ENCODE data around the gene FAXDC2.
"Not testable (repeated sequence)": the region's sequence is repeated elsewhere in the genome, so short reads cannot be mapped to it uniquely, and the experiment has no call there.

The FAXDC2 gene

GRCh38 chr5:154830596-154830995 lies 19.8 kb downstream of the FAXDC2 start:
- no peak overlapping the region for H3K4me3 ChIP-seq (ENCODE audit: low read depth, low read length)
- no peak for DNase-seq (ENCODE audit: low read depth)
- TF ChIP-seq CTCF (IDR thresholded peaks at IDR 0.05; ENCODE audit: control insufficient read depth, extremely low read depth, insufficient read depth): no peak

- TF ChIP-seq CTCF (IDR thresholded peaks at IDR 0.05; ENCODE audit: control insufficient read depth, extremely low read depth, insufficient read depth): no peak
- DNase-seq (ENCODE audit: low read depth): no peak
- no peak overlapping the region for H3K4me3 ChIP-seq (ENCODE audit: low read depth, low read length)
These were observed 20.2 kb downstream of the FAXDC2 start for GRCh38 chr5:154830219-154830595.

- peak; percentile 52 for DNase-seq (ENCODE audit: low read depth)
- no peak for TF ChIP-seq CTCF (IDR thresholded peaks at IDR 0.05; ENCODE audit: control insufficient read depth, extremely low read depth, insufficient read depth)
- H3K4me3 ChIP-seq (ENCODE audit: low read depth, low read length): no peak overlapping the region
These were observed 20.7 kb downstream of the FAXDC2 start for GRCh38 chr5:154829589-154830218.

GRCh38 chr5:154829181-154829588 lies 21.2 kb downstream of the FAXDC2 start:
- DNase-seq (ENCODE audit: low read depth): no peak
- no peak for TF ChIP-seq CTCF (IDR thresholded peaks at IDR 0.05; ENCODE audit: control insufficient read depth, extremely low read depth, insufficient read depth)

GRCh38 chr5:154824070-154824469 lies 26.3 kb downstream of the FAXDC2 start:
- no peak overlapping the region for H3K4me3 ChIP-seq (ENCODE audit: low read depth, low read length)
- DNase-seq (ENCODE audit: low read depth): no peak
- no peak for TF ChIP-seq CTCF (IDR thresholded peaks at IDR 0.05; ENCODE audit: control insufficient read depth, extremely low read depth, insufficient read depth)

More at GRCh38 chr5:154829181-154829588, 21.2 kb downstream of the FAXDC2 start:
- H3K4me3 ChIP-seq (ENCODE audit: low read depth, low read length): no peak overlapping the region

GRCh38 chr5:154823605-154824004 lies 26.8 kb downstream of the FAXDC2 start:
- TF ChIP-seq CTCF (IDR thresholded peaks at IDR 0.05; ENCODE audit: control insufficient read depth, extremely low read depth, insufficient read depth): no peak
- no peak for DNase-seq (ENCODE audit: low read depth)
- H3K4me3 ChIP-seq (ENCODE audit: low read depth, low read length): no peak overlapping the region

- H3K4me3 ChIP-seq (ENCODE audit: low read depth, low read length); DNase-seq (ENCODE audit: low read depth): not testable (repeated sequence)
These were observed 27.5 kb downstream of the FAXDC2 start for GRCh38 chr5:154822896-154823295.

Measured in LNCaP clone FGC (cell line).